ENCODE measurements around the gene NFATC2IP.

- TF ChIP-seq CTCF (IDR thresholded peaks at IDR 0.05) (no peak), POLR2A (IDR thresholded peaks at IDR 0.05) (no peak)
Observed at GRCh38 chr16:28989363-28989762, 38.6 kb downstream of the NFATC2IP start.
